Hematopoietic multipotent progenitor cell treated with erythropoietin and hydrocortisone succinate and interleukin-3 and kit ligand, for 15 days (in vitro differentiated cells): Measurements from ENCODE around the gene TTC28.

ENCODE experiments used
- DNase-seq: peaks from one replicate; pipeline ENCODE4 v3.0.0-alpha.2; 2015; ENCODE audit warnings: low spot score

The TTC28 gene

DNA sequence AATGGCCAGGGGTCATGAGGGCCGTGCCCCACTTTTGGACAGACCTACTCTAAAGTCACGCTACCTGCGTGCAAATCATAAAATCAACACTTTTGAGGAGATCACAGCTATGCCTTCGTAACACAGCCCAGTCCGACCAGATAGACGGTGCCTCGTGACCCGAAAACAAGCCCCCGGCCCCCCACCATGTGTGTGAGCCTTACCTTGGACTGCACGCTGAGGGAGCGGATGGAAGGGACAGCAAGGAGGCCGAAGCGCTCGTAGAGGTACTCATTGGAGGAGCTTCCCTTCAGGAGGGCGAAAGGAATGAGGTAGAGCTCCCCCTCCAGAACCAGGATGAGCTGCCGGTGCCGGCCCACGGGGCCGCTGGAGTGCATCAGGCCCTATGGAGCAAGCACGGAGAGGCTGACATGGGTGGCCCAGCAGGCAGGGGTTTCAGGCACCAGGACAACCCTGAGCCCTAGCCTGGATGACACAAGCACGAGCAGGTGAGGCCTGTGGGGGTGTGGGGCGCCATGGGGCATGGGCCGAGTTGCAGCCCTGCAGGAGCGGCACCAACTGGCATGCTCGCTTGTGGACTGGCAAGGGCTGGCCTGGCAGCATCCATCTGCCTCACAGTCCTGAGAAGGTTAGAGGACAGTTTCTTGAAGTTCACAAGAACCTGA, 678.3 kb downstream of the TTC28 start:
- DNase-seq: no peak

DNA sequence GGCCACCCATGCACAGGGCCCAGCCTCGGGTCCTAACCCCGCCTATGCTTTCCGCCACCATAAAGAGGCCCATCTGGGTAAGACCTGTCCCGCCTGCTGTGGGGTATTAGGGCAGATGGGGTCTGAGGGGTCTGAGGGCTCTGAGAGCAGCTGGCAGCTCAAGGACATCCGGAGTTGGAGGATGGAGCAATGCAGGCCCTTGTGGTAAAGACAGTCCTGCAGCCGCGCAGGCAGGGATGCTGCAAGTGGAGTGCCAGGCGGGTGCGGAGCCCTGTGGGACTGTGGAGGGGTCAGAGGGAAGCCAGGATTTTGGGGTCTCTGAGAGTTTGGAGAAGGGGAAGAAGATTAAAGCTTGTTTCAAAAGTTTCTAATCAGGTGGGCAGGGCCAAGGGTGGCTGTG, 679.3 kb downstream of the TTC28 start:
- no peak for DNase-seq

DNA sequence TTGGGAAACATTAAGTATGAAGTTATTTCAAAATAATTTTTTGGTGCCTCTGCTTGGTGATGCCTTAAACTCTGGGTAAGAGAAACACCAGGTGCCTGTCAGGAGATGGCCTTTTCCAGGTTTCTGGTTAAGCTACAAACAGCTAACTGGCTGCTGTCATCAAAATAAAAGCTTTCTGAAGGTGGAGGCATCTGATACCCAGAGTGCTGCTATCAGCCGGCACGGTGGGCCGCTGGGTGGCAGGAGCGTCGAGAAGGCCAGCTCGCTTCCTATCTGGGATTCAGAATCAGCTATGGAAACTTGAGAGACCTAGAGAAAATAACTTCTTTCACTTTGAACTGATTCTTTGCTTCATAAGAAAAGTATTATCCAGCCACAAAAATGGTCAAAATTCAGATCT, 679.8 kb downstream of the TTC28 start:
- DNase-seq: no peak

DNA sequence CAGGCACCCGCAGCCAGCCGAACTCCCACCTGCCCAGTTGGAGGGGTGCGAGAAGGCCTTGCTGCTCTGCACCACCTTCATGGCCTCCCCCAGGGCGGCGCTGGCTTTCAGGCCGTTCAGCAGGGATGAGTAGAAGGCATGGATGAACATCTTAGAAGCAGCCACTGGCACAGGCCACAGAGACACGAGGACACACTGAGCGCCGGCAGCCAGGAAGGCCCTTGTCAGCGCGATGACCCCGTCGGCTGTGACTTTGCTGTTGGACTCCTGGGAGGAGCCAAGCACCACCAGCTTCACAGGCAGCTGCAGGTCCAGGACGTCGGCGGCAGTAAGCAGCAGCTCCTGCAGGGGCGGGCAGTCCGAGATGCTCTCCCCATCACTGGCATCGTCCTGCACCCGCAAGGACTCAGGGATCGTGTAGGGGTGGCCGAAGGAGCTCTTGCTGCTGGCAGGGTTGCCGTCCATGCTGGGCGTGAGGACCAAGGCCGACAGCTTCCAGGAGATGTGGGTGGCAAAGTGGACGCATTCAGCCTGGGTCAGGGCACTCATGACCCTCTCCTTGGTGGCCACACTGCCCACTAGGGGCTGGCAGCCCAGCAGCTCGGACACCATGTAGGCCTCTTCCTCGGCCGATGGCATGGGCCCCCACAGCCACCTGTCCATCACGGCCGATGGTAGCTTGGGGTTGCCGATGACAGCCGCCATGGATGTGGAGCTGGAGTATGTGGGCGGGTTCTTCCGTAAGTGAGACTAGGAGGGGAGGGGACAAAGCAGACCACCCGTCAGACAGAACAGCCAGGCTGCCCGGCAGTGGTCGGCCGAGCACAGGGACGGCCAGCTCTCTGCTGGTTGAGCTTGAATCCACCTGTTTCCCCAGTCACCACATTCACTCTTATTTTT, 680.9 kb downstream of the TTC28 start:
- no peak for DNase-seq

GRCh38 chr22:27997538-27997937, 682.1 kb downstream of the TTC28 start:
- DNase-seq: no peak

GRCh38 chr22:27996981-27997380, 682.7 kb downstream of the TTC28 start:
- no peak for DNase-seq

GRCh38 chr22:27996529-27996925, 683.1 kb downstream of the TTC28 start:
- no peak for DNase-seq

DNA sequence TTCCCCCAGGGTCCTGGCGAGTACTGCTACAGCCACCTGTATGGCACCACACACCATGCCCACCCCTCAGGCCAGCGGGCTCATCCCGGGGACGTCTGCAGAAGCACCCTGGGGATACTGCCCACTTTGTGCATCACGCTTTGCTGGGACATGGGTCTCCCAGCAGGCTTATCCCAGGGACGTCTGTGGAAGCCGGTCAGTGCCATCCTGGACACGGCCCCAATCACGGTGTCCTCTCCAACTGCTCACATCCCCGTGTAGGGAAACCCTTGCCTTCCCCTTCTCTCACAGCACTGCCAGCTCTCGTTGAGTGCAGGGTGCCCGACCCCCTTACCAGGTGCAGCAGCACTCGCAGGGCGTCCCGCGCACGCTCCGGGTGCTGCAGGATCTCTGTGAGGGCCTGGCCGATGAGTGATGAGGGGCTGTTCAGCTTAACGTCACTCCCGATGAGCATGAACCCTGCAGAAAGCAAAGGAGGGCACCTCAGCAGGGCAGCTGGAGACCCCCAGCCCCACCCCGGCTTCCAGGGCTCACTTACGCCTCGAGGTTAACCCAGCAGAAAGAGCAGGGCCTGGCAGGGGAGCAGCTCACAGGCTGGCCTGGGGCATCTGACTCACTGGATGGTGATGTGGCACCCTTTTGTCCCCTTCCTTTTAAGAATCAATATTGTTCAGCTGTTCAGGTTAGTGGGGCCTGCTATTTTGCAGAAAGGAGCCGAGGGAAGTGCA, 683.7 kb downstream of the TTC28 start:
- no peak for DNase-seq

DNA sequence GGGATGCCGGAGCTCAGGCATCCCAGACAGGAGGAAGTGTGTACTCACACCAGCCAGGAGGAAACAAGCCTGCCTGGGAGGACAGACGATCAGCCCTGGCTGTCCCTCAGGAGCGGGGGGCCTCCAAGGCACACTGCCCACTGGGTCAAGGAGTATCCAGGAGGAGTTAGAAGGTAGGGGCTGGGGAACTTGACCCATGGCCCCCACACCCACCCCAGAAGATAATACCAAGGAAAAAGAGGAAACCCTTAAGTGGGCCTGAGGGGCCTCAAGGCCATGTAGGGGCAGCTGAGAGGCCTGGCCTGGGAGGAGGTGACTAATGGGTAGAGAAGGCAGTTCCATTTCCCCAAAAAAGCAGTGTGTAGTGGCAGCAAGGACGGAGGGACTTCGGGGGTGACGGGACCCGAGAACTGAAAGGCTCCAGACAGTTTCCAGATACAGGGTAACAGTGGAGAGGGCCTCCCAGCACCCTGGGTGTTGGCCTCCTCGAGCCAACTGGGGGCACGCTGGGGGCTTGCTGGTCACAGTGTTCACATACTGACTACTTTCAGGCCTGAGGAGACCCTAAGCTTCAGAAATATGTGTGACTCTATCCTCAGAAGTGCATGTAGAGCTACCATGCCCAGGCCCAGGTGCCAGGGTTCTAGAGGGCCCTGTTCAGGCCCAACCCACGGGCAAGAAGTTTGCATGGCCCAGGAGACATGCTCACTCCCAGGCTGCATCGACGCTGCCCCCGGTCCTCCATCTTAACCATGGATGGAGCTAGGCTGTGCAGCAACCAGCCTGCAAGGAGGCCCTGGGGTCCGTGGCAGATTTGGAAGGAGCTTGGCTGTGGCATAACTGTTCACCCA, 684.9 kb downstream of the TTC28 start:
- no peak for DNase-seq

GRCh38 chr22:27993774-27994350, 685.8 kb downstream of the TTC28 start:
- no peak for DNase-seq

- DNase-seq: no peak
These were observed 686.4 kb downstream of the TTC28 start for GRCh38 chr22:27993201-27993635.

DNA sequence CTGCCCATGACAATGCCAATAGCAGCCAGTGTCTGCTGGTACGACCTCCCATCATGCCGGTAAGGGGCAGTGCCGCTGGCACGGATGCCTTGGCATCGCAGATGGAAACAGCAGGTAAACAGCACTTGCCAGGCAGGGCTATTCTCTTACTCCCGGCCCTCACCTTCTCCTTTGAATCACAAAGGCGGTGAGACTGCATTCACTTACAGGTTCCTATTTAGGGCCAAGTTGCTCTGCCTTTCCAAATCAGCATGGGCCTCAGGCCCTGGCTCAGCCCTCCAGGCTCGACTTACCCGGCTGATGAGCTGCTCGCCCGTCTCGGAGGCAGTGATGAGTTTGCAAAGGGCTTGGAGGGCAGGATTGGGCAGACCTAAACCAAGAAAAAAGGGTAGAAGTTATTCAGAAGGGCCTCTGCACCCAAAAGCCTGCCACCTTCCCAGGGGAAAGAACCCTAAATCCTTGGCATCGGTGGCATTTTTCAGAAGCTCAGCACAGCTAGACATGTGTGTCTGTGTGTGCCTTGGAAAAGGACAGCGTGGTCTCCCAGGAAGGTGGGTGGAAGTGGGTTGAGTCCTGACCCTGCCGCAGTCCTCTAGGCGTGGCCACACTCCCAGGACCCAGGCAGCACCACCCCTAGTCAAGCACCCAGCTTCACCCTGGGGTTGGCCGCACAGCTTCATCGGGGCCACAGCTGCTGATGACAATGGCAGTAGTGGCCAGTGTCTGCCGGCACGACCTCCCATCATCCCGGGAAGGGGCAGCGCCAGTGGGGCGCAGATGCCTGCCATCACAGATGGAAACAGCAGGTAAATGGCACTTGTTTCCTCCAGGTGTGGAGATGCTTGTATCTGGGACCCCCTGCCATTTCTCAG, 687.1 kb downstream of the TTC28 start:
- no peak for DNase-seq

DNA sequence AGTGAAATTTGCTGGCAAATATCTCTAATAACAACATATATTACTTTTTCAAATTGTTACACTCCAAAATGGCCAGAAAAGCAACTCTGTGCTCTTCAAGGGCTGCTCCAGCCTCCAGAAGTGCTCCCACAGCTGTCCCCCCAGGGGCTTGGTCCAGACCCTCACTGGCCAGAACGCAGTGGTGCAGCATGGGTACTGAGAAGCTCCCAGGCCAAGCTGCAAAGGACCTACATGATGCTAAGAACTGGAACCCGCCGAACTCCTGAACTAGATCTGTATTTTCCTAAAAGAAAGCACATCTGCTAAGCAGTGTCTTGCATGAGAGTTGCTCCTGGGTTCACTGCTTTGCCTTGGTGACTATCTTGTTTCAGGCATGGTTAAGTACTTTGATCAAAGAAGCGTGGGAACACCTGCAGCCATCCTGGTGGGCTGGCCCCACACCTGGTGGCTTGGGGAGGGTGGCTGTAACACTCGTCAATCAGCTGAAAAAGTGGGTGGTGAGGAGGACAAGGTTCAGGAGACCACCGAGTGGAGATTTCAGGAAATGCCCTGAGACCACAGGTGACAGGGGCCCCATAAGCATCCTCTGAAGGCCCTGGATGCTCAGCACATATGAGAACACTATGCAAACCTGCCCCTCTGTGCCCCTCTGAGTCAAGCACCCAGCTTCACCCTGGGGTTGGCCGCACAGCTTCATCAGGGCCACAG, 687.9 kb downstream of the TTC28 start:
- DNase-seq: no peak

DNA sequence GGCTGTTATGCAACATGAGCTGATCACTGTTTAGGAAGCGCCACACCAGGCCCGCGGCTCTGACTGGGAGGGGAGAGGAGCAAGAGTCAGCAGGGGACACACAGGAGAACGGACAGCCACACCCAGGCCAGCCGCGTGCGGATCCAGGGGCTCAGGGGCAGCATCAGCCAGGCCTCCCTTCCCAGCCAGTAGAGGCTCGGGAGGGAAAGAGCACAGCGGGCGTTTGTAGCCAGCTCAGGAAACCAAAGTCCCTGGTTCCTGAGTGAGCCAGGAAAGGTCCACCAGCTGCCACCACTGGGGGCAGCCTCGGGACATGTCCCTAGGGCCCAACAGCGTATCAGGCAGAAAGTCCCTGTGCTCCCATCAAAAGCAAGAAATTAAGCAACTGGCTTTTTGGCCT, 688.8 kb downstream of the TTC28 start:
- DNase-seq: no peak

DNA sequence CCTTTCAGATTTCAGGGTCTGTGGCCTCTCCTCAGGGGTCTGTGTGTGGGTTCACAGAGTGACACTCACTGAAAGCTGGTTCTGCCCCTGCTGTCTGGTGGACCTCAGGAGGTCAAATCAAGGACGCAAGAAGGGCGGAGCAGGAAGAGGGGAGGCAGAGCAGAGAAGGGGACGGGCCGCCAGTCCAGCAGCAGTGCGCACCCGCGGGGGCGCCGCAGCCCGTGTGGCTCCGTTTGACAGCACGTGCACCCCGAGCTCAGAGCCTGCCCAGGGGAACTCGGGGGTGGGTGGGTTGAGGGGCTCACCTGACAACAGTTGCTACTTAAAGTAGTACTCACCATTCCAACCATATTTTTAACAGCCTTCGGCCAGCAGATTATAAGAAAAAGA, 689.2 kb downstream of the TTC28 start:
- DNase-seq: no peak

DNA sequence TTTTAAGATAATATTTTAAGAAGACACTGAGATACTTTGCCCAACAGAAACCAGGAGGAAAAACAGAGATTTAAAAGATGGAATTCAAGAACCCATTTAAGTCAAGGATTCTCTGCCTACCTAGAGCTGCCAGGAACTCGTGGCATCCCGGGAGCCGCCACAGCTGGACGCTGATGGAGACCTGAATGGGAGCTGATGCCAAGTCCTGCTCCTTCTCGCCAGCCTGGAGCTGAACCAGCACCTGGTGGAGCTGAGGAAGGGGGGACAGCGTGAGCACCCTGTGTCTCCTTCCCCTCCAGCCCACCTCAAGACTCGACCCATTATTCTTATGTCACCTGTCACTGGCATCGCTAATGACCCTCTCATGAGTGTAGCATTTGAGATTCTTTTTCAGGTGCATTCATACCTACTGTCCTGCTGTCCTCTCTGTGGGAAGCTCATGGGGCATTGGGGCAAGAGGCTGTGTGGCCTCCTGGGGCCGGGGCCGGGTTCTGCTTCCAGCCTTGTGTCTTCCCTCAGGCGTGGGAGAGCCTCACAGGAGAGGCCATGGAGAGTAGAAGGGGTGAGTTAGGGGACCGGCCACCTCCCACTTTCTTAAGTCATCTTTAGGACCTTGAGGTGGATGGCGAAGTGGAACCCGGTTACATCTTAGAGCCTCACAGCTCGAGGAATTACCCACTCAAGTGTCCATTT, 689.7 kb downstream of the TTC28 start:
- DNase-seq: no peak

DNA sequence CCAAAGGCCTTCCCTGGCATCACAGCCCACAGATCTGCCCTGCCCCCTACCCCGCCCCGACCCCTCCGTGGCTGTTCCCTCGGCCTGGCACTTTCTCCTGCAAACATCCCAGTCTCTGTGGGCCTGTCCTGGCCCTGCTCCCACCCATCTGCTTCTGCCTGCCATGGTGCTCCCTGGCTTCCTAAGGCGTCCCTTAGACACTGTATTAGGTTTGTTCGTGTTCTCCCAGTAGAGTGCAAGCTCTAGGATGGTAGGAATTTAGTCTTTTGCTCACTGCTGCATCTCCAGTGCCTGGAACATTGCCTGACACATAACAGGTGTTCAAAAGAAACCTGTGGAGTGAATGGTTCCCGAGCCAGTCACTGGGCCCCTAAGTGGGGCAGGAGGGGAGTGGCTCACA, 690.9 kb downstream of the TTC28 start:
- DNase-seq: no peak

DNA sequence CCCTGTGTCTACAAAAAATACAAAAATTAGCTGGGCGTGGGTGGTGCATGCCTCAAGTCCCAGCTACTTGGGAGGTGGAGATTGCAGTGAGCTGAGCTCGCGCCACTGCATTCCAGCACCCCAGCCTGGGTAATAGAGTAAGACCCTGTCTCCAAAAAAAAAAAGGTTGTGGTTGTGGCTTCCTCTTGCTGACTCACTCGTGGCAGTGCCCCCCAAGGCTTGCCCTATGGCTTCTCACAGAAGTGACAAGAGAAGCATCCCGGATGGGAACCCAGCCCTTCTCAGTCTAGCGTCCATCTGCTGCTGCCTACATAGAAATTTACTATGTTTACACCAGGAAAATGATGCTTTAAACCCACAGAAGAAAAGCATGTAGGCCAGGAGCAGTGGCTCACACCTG, 692.1 kb downstream of the TTC28 start:
- DNase-seq: no peak

- no peak for DNase-seq
These were observed 692.7 kb downstream of the TTC28 start for GRCh38 chr22:27986937-27987336.
